Bronchial epithelial cell (primary cell): ENCODE results near the gene WASL. TPM values are rescaled to one million over a fixed set of nuclear protein-coding genes. Genes with fewer than 3 reads are reported as not detected.

ENCODE experiments used
- DNase-seq: peaks from one replicate; pipeline ENCODE4 v3.0.0-alpha.2; 2010; ENCODE audit warnings: low read depth
- FAIRE-seq: peaks from 2 replicates; lab custom pipeline; 2011; peaks lifted over from hg19 to GRCh38; lab: Jason Lieb, UNC
- H3K27me3 ChIP-seq: 2 replicates; pipeline ENCODE4 v1.5.1; 2011; ENCODE audit warnings: low read length; ENCODE audit not compliant: control insufficient read depth, insufficient read depth
- H3K36me3 ChIP-seq: 2 replicates; pipeline ENCODE4 v1.5.1; 2011; ENCODE audit warnings: low read length; ENCODE audit not compliant: control insufficient read depth, insufficient read depth
- H3K4me3 ChIP-seq: 2 replicates; pipeline ENCODE4 v1.5.1; 2011; ENCODE audit warnings: mild to moderate bottlenecking, low read depth, low read length, control low read depth
- CTCF ChIP-seq: IDR thresholded peaks from 2 replicates; pipeline ENCODE4 v1.5.1; 2011; ENCODE audit warnings: mild to moderate bottlenecking, moderate library complexity, low read length, control low read depth, inconsistent platforms; ENCODE audit not compliant: insufficient read depth, severe bottlenecking
- total RNA-seq: library from RNA; depleted of rRNA; stranded (reverse); fragments of >200 nt; gene quantifications from 2 replicates; pipeline ENCODE4 v1.2.1, GENCODE V29; 2014

The WASL gene
- total RNA-seq, 1 donor from 2014 or later, result 15.0 TPM

GRCh38 chr7:123746931-123747488 is 1.8 kb downstream of the WASL start:
- Histone ChIP-seq H3K36me3 (no peaks in the 10 kb centered on the region), H3K27me3 (no peaks in the 10 kb centered on the region), H3K4me3 (peak overlapping the region; percentile 78)
- TF ChIP-seq CTCF, result no peak
- DNase-seq (no peak), FAIRE-seq (no peak)

GRCh38 chr7:123746055-123746454 is 2.7 kb downstream of the WASL start:
- FAIRE-seq (no peak), DNase-seq (no peak)
- Histone ChIP-seq H3K4me3 (no peak overlapping the region), H3K36me3 (no peaks in the 10 kb centered on the region), H3K27me3 (no peaks in the 10 kb centered on the region)
- TF ChIP-seq CTCF, result no peak

- Histone ChIP-seq H3K27me3 (no peaks in the 10 kb centered on the region), H3K36me3 (no peaks in the 10 kb centered on the region), H3K4me3 (no peak overlapping the region)
- FAIRE-seq (no peak), DNase-seq (no peak)
- no peak for TF ChIP-seq CTCF
Observed at GRCh38 chr7:123745437-123745836, 3.4 kb downstream of the WASL start.

GRCh38 chr7:123744416-123744815 is 4.4 kb downstream of the WASL start:
- FAIRE-seq, result no peak
- no peak for DNase-seq
- H3K4me3 ChIP-seq, result no peak overlapping the region
- TF ChIP-seq CTCF, result no peak
- H3K36me3 ChIP-seq, result no peaks in the 10 kb centered on the region
- H3K27me3 ChIP-seq, result no peaks in the 10 kb centered on the region

- no peak for FAIRE-seq
- no peak for DNase-seq
Observed at GRCh38 chr7:123741940-123742339, 6.9 kb downstream of the WASL start.

More at GRCh38 chr7:123741940-123742339, 6.9 kb downstream of the WASL start:
- no peak for TF ChIP-seq CTCF
- Histone ChIP-seq H3K27me3 (no peaks in the 10 kb centered on the region), H3K4me3 (no peak overlapping the region), H3K36me3 (no peaks in the 10 kb centered on the region)
